GM19324 (cell line): ENCODE data around the gene C5.
"Not testable (repeated sequence)": the region's sequence is repeated elsewhere in the genome, so short reads cannot be mapped to it uniquely, and the experiment has no call there.

Experiments
- ATAC-seq: cut with Tn5 transposase; IDR thresholded peaks from one replicate; pipeline ENCODE4 v1.9.1; 2021; ENCODE audit warnings: mild to moderate bottlenecking, moderate library complexity; ENCODE audit not compliant: unreplicated experiment, low FRiP score

Gene C5

GRCh38 chr9:121053544-121053943 lies 3.5 kb upstream of the C5 start:
- no peak for ATAC-seq

DNA sequence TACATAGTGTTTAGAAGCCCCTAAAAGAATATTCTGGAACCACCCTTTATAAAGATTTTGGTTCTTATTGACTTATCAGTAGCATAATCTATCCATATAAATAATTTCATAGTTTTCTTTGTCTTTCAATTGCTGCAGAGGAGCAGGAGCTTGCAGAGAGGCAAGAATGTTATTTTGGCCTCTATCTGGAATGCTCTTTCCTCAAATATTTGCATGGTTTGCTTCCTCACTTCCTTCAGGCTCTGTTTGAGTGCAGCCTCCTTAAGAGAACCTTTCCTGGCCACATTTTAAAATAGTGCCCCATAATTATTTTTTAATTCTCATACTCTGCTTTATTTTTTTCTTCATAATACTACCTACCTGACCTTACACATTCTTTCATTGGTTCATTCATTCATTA lies 1.5 kb downstream of the C5 start:
- no peak for ATAC-seq

GRCh38 chr9:121048175-121048574 lies 1.9 kb downstream of the C5 start:
- no peak for ATAC-seq

DNA sequence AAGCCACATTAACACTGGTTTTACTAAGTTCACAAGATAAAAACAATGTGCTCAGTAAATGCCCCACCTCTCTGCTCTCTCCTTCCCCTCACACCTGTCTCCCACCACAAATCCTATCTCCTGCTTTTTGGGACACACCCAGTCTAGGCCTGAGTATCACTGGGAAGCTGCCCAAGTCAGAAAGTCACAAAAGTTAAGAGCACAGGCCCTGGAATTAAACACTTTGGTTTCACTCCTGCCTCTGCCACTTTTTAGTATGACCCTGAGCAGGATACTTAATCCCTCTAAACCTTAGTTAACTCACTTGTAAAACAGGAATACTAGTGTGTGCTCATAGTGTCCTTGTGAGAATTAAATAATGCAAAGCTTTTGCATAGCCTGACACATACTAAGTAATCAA lies 11.3 kb downstream of the C5 start:
- ATAC-seq, result no peak

DNA sequence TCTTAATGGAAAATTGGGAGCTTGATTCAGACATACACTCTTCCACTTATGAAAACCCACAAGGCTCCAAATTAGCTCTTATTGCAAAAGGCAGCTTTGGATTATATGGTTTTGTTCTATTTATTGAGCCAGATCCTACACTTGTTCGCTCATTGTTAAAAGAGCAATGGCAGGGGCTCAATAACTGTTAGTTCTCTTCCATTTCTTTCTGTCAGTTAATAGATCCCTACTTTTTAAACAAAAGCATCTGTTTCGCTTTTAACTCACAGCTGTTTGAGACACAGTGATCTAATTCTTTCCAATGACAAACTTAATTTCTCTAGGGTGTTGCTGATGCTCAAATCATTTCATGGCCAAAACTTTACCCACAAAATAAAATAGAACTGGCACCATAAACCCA lies 11.7 kb downstream of the C5 start:
- ATAC-seq, result no peak

GRCh38 chr9:121035717-121036116 lies 14.4 kb downstream of the C5 start:
- ATAC-seq, result not testable (repeated sequence)

DNA sequence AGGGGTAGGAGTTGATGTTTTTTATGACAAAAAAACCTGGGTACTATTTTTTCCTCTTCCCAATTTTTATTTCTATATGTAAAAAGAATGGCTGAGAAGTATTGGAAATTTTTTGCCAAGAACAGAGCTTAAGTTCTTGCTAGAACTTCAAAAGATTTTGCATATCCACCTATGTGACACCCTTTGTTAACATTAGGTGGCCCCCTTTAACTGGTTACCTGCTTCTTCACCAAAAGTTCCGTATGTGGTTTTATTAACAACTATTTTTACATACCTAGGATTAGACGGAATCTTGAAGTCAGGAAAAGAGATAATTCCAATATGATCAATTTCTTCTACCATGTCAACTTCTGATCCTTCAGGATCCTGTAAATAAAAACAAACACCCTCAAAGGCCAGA lies 15.5 kb downstream of the C5 start:
- ATAC-seq, result no peak

- ATAC-seq, result no peak
These were observed 20.6 kb downstream of the C5 start for GRCh38 chr9:121029469-121029868.

DNA sequence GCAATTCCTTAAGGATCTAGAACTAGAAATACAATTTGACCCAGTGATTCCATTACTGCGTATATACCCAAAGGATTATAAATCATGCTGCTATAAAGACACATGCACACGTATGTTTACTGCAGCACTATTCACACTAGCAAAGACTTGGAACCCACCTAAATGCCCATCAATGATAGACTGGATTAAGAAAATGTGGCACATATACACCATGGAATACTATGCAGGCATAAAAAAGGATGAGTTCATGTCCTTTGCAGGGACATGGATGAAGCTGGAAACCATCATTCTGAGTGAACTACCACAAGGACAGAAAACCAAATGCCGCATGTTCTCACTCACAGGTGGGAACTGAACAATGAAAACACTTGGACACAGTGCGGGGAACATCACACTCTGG lies 21.8 kb downstream of the C5 start:
- not testable (repeated sequence) for ATAC-seq

GRCh38 chr9:121026768-121027167 lies 23.3 kb downstream of the C5 start:
- ATAC-seq, result no peak

GRCh38 chr9:121026260-121026691 lies 23.8 kb downstream of the C5 start:
- no peak for ATAC-seq

DNA sequence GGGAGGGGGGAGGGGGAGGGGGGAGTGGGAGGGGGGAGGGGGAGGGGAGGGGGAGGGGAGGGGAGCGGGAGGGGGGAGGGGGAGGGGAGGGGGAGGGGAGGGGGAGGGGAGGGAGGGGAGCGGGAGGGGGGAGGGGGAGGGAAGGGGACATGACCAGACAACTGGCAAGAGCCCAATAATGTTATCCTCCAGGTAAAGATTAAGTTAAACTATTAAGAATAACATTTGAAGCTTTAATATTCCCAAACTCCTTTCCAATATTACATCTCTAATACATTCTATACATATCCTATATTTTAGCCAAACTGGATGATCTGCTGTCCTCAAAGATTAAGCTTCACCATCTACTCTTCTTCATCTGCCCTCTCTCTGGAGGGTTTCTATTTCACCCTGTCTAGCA lies 25.8 kb downstream of the C5 start:
- no peak for ATAC-seq

GRCh38 chr9:121023064-121023463 lies 27.0 kb downstream of the C5 start:
- ATAC-seq, result no peak

GRCh38 chr9:121021301-121021700 lies 28.8 kb downstream of the C5 start:
- ATAC-seq, result no peak

DNA sequence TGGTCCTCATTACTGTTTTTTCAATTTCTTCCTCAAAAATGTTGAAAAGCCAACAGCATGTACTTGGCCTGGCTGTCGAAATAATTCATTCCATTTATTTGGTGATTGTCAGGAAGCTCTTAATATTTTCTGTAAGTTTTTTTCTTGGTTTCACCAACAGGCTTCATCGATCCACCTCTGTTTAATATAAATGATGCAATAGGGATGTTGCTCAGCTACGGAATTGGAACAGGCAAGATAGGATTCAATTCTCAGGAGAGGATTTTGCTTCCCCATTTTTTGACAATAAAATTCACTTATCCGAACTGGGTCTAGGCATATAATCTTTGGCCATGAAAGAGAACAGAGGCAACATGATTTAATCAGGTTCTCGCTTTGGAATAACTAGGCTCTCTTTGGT lies 30.8 kb downstream of the C5 start:
- no peak for ATAC-seq

- no peak for ATAC-seq
These were observed 36.2 kb downstream of the C5 start for GRCh38 chr9:121013911-121014310.

GRCh38 chr9:121009650-121010049 lies 40.4 kb downstream of the C5 start:
- ATAC-seq, result no peak

GRCh38 chr9:120999317-120999716 lies 50.8 kb downstream of the C5 start:
- no peak for ATAC-seq

GRCh38 chr9:120998111-120998510 lies 52.0 kb downstream of the C5 start:
- no peak for ATAC-seq

- ATAC-seq, result no peak
These were observed 52.6 kb downstream of the C5 start for GRCh38 chr9:120997502-120997901.

GRCh38 chr9:120996409-120996808 lies 53.7 kb downstream of the C5 start:
- no peak for ATAC-seq

- no peak for ATAC-seq
These were observed 61.0 kb downstream of the C5 start for GRCh38 chr9:120989065-120989464.

DNA sequence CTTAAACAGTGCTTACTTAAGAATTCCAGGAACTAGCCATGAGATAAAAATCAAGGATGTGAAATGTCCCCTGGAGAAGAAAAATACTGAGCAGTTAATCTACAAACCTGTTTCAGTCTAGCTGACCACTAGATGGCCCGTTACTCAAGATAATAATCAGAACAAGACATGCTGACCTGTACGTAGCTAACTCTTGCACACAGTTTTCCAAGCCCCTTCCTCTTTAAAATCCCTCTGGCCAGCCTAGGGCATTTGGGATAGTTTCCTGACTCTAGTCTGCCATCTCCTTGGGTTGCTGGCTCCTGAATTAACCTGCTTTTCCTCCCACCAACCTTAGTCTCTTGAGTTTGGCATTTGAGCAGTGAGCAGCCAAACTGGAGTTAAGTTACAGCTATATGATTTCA lies 64.3 kb downstream of the C5 start:
- no peak for ATAC-seq
